A673 (cell line): ENCODE measurements around the gene RIPPLY3.

Source experiments
- CTCF ChIP-seq: fragments of 300-800, 200-600 bp; sonication (generic); conservative IDR thresholded peaks from 2 replicates; pipeline ENCODE4 v1.5.1; 2017; ENCODE audit warnings: low read depth, mild to moderate bottlenecking, antibody characterized with exemption, low read length, moderate library complexity, mixed read lengths
- EZH2 ChIP-seq: fragments of 200-600 bp; sonication (generic); IDR thresholded peaks from 2 replicates; pipeline ENCODE4 v1.6.1; 2017; ENCODE audit warnings: borderline replicate concordance, low read depth, mild to moderate bottlenecking, mixed read lengths, antibody characterized with exemption, low read length; ENCODE audit not compliant: poor library complexity, severe bottlenecking

- TF ChIP-seq EZH2: no peak
- TF ChIP-seq CTCF: no peak
These were observed 37.5 kb upstream of the RIPPLY3 start for GRCh38 chr21:36968976-36969375.
